Measurements from ENCODE around the gene RELN. TPM values are rescaled to one million over a fixed set of nuclear protein-coding genes. Genes with fewer than 3 reads are reported as not detected.

Gene RELN
- total RNA-seq, 1 experiment from 2014 or later: 0.20 TPM

DNA sequence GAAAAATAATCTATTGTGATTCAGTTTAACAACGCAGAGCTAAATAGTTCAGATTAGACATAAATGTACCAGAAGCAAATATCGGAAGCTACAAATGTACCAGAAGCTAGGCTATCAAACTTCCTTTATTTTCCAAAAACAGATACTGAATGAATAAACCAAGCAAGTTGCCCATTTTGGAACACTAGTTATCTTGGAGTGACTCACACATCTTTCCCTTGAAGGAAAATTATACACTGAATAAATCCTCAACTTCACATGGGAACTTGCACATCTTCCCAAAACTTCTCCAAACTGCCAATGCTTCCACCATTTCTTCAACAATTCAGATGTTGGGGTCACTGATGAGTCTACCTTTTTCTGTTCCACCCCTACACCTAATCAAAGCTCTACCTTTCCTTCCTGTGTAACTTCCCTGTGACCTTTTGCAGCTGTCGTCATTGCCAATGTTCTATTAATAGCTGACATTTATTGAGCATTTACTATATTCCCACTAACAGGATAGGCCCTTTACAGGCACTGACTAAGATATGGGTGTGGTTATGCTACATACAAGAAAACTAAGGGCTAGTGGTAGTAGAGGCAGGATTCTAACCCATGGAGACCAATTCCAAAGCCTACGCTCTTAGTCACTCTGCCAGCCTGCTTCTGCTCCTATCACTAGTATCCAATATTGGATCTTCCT lies 22.7 kb downstream of the RELN start:
- no peak for ATAC-seq
- POLR2A ChIA-PET: no interaction called here

DNA sequence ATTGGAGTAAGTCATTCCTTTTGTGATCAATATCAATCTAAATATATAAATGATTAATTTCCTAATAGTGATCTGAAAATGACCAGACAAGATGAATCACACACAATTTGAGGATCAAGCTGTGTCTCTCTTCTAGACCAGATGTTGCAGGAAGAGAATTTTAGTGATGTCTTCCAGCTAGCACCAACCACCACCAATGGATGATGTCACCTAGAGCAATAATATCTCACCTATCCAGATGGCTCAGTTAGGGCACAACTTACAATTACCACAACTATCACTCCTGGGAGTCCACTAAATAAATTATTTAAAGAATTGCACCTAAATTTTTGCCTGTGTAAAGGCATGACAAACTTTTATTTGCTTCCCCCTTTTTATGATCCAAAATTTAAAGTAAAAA lies 25.2 kb downstream of the RELN start:
- no peak for DNase-seq (ENCODE audit: low spot score)
- Mint-ChIP-seq H3K4me3 (no peak overlapping the region), H3K27ac (no peak overlapping the region), H3K36me3 (no peaks in the 10 kb centered on the region), H3K4me1 (peaks cover 4% of the 10 kb centered on the region), H3K9me3 (no peaks in the 10 kb centered on the region), H3K27me3 (ENCODE audit: low read depth) (peaks cover 8% of the 10 kb centered on the region; the same call in 1 of the 2 replicates)
- CTCF ChIA-PET: no interaction called here
- ATAC-seq: no peak
- TF ChIP-seq ZBTB43 (CRISPR knock-in tag; IDR thresholded peaks at IDR 0.05) (no peak), JAZF1 (CRISPR knock-in tag; IDR thresholded peaks at IDR 0.05) (no peak), FOXP1 (CRISPR knock-in tag; IDR thresholded peaks at IDR 0.05; ENCODE audit: borderline replicate concordance) (no peak), NR2C2 (CRISPR knock-in tag; IDR thresholded peaks at IDR 0.05) (no peak), ELF4 (CRISPR knock-in tag; IDR thresholded peaks at IDR 0.05; ENCODE audit: low read depth) (no peak), EMX1 (CRISPR knock-in tag; IDR thresholded peaks at IDR 0.05) (no peak), USF1 (CRISPR knock-in tag; IDR thresholded peaks at IDR 0.05) (no peak), CREM (CRISPR knock-in tag; IDR thresholded peaks at IDR 0.05) (no peak), GTF2I (CRISPR knock-in tag; conservative IDR thresholded peaks at IDR 0.05) (no peak), IRF2 (CRISPR knock-in tag; IDR thresholded peaks at IDR 0.05; ENCODE audit: borderline replicate concordance, low read depth) (no peak)
- TF ChIP-seq, protein P1, sequence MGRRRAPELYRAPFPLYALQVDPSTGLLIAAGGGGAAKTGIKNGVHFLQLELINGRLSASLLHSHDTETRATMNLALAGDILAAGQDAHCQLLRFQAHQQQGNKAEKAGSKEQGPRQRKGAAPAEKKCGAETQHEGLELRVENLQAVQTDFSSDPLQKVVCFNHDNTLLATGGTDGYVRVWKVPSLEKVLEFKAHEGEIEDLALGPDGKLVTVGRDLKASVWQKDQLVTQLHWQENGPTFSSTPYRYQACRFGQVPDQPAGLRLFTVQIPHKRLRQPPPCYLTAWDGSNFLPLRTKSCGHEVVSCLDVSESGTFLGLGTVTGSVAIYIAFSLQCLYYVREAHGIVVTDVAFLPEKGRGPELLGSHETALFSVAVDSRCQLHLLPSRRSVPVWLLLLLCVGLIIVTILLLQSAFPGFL (CRISPR knock-in tag; IDR thresholded peaks at IDR 0.05; ENCODE audit: borderline replicate concordance): no peak
- POLR2A ChIA-PET: no interaction called here

More for the DNA sequence above, 22.7 kb downstream of the RELN start:
- Mint-ChIP-seq H3K27ac (no peak overlapping the region), H3K4me3 (no peak overlapping the region), H3K27me3 (ENCODE audit: low read depth) (peaks cover 6% of the 10 kb centered on the region; the same call in 1 of the 2 replicates), H3K9me3 (no peaks in the 10 kb centered on the region), H3K36me3 (no peaks in the 10 kb centered on the region), H3K4me1 (peaks cover 4% of the 10 kb centered on the region)
- CTCF ChIA-PET: no interaction called here
- DNase-seq (ENCODE audit: low spot score): no peak
- TF ChIP-seq GRHL2 (CRISPR knock-in tag; IDR thresholded peaks at IDR 0.05; ENCODE audit: insufficient replicate concordance, severe bottlenecking): no peak
- TF ChIP-seq FOXP1 (CRISPR knock-in tag; IDR thresholded peaks at IDR 0.05; ENCODE audit: borderline replicate concordance): no peak
- TF ChIP-seq ZNF416 (CRISPR knock-in tag; IDR thresholded peaks at IDR 0.05): no peak
- TF ChIP-seq EMX1 (CRISPR knock-in tag; IDR thresholded peaks at IDR 0.05): no peak
- no peak for TF ChIP-seq ATF1 (CRISPR knock-in tag; IDR thresholded peaks at IDR 0.05)
- no peak for TF ChIP-seq USF1 (CRISPR knock-in tag; IDR thresholded peaks at IDR 0.05)
- no peak for TF ChIP-seq ZNF263 (CRISPR knock-in tag; IDR thresholded peaks at IDR 0.05; ENCODE audit: low read depth)
- TF ChIP-seq RELA (CRISPR knock-in tag; IDR thresholded peaks at IDR 0.05; ENCODE audit: borderline replicate concordance): no peak
- TF ChIP-seq ZNF396 (CRISPR knock-in tag; IDR thresholded peaks at IDR 0.05; ENCODE audit: borderline replicate concordance): no peak
- no peak for TF ChIP-seq KAT7 (CRISPR knock-in tag; IDR thresholded peaks at IDR 0.05; ENCODE audit: borderline replicate concordance)
- TF ChIP-seq SOX15 (CRISPR knock-in tag; IDR thresholded peaks at IDR 0.05): no peak
- no peak for TF ChIP-seq ATF6 (CRISPR knock-in tag; IDR thresholded peaks at IDR 0.05)
- TF ChIP-seq SMAD4 (CRISPR knock-in tag; IDR thresholded peaks at IDR 0.05): no peak
- TF ChIP-seq, protein P2, sequence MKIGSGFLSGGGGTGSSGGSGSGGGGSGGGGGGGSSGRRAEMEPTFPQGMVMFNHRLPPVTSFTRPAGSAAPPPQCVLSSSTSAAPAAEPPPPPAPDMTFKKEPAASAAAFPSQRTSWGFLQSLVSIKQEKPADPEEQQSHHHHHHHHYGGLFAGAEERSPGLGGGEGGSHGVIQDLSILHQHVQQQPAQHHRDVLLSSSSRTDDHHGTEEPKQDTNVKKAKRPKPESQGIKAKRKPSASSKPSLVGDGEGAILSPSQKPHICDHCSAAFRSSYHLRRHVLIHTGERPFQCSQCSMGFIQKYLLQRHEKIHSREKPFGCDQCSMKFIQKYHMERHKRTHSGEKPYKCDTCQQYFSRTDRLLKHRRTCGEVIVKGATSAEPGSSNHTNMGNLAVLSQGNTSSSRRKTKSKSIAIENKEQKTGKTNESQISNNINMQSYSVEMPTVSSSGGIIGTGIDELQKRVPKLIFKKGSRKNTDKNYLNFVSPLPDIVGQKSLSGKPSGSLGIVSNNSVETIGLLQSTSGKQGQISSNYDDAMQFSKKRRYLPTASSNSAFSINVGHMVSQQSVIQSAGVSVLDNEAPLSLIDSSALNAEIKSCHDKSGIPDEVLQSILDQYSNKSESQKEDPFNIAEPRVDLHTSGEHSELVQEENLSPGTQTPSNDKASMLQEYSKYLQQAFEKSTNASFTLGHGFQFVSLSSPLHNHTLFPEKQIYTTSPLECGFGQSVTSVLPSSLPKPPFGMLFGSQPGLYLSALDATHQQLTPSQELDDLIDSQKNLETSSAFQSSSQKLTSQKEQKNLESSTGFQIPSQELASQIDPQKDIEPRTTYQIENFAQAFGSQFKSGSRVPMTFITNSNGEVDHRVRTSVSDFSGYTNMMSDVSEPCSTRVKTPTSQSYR (CRISPR knock-in tag; IDR thresholded peaks at IDR 0.05): no peak
